BE2C (cell line): Measurements from ENCODE around the gene HBB.

Experiments
- DNase-seq: peaks from one replicate; pipeline ENCODE4 v3.0.0-alpha.2; 2020
- H3K27me3 ChIP-seq: fragments of 250-450 bp; sonication (Bioruptor Pico); 2 replicates; pipeline ENCODE4 v1.5.1; 2020; ENCODE audit warnings: mild to moderate bottlenecking
- H3K36me3 ChIP-seq: fragments of 250-450 bp; sonication (Bioruptor Pico); 2 replicates; pipeline ENCODE4 v1.5.1; 2020; ENCODE audit warnings: mild to moderate bottlenecking
- H3K4me1 ChIP-seq: fragments of 250-450 bp; sonication (Bioruptor Pico); 2 replicates; pipeline ENCODE4 v1.5.1; 2020
- H3K4me3 ChIP-seq: 2 replicates; pipeline ENCODE4 v1.5.1; 2011; ENCODE audit warnings: low read depth, low read length
- H3K9me3 ChIP-seq: fragments of 250-450 bp; sonication (Bioruptor Pico); 2 replicates; pipeline ENCODE4 v1.5.1; 2020
- TF ChIP-seq, protein P1 (sequence below): IDR thresholded peaks from 2 replicates; pipeline ENCODE4 v1.5.1; 2012; ENCODE audit warnings: mild to moderate bottlenecking, low read depth, low read length

Gene HBB

DNA sequence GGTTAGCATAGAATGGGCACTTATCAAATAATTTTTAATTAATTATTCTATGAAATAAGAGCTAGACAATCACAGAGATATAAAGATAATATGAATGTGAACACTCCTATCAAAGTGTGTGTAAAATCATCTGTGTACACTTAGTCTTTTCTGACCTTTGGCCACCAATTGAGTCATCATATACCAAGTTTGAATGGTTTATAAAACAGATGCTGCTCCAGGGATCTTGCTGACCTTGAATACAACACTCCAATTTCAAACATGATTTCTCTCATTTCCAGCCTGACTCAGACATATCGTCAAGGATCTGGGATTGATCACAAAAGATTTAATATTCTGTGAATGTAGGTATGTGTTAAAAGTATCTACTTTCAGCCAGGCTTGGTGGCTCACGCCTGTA, 23.5 kb downstream of the HBB start:
- DNase-seq = no peak
- Histone ChIP-seq H3K4me1 (no peaks in the 10 kb centered on the region), H3K4me3 (no peak overlapping the region), H3K9me3 (no peaks in the 10 kb centered on the region), H3K27me3 (no peaks in the 10 kb centered on the region), H3K36me3 (no peaks in the 10 kb centered on the region)
- TF ChIP-seq, protein P1, sequence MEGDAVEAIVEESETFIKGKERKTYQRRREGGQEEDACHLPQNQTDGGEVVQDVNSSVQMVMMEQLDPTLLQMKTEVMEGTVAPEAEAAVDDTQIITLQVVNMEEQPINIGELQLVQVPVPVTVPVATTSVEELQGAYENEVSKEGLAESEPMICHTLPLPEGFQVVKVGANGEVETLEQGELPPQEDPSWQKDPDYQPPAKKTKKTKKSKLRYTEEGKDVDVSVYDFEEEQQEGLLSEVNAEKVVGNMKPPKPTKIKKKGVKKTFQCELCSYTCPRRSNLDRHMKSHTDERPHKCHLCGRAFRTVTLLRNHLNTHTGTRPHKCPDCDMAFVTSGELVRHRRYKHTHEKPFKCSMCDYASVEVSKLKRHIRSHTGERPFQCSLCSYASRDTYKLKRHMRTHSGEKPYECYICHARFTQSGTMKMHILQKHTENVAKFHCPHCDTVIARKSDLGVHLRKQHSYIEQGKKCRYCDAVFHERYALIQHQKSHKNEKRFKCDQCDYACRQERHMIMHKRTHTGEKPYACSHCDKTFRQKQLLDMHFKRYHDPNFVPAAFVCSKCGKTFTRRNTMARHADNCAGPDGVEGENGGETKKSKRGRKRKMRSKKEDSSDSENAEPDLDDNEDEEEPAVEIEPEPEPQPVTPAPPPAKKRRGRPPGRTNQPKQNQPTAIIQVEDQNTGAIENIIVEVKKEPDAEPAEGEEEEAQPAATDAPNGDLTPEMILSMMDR = no peak

DNA sequence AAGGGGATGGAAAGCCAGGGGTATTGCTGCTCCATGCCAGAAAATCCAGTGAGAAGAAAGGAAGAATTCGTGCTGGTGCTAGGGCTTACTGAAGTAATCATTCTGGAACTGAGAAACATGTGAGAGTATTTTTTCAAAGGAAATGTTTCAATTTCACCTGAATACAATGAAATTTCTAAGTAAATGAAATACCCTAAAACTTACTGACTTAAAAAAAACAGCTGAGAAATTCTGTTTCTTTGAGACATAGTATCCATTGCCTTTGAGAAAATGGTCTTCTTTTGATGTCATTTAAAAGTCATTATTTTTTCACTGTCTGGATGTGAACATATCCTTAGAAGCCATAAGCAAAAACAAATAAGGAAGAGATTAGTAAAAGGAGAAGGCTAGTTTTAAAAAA, 26.3 kb downstream of the HBB start, which contains the start of gene OR51V1:
Gene OR51V1, minus strand, starts transcription at position 101 of the 400 bp plus-strand sequence. Its CDS starts 0 bp downstream, at position 101.
- H3K4me3 ChIP-seq = no peak within 1 kb of the TSS
- H3K4me1 ChIP-seq = no peaks in the 10 kb centered on the region

DNA sequence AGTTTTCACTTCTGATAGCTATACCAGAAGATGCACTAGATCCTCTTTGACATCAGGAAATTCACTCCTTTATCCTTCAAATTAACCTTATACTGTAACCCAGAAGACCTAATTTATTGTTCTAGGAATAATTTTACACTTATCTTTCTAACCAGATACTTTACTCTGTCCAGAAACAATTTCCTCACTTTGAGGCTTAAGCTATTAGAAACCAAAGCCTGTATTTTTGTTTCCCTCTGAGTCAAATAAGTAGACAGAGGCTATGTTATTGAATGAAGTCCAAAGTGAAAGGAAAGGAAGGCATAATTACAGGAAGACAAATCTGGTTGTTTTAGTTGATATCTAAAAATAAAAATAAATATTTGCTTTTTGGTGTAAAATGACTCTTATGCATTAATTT, 28.6 kb downstream of the HBB start:
- no peak overlapping the region for H3K4me3 ChIP-seq
- no peaks in the 10 kb centered on the region for H3K4me1 ChIP-seq
- H3K9me3 ChIP-seq = no peaks in the 10 kb centered on the region
- no peaks in the 10 kb centered on the region for H3K27me3 ChIP-seq
- no peaks in the 10 kb centered on the region for H3K36me3 ChIP-seq
- TF ChIP-seq, protein P1 = no peak
- no peak for DNase-seq

More for the DNA sequence above, 26.3 kb downstream of the HBB start, which contains the start of gene OR51V1:
- TF ChIP-seq, protein P1 = no peak
- H3K27me3 ChIP-seq = no peaks in the 10 kb centered on the region
- H3K9me3 ChIP-seq = no peaks in the 10 kb centered on the region
- DNase-seq = no peak
- no peaks in the 10 kb centered on the region for H3K36me3 ChIP-seq

DNA sequence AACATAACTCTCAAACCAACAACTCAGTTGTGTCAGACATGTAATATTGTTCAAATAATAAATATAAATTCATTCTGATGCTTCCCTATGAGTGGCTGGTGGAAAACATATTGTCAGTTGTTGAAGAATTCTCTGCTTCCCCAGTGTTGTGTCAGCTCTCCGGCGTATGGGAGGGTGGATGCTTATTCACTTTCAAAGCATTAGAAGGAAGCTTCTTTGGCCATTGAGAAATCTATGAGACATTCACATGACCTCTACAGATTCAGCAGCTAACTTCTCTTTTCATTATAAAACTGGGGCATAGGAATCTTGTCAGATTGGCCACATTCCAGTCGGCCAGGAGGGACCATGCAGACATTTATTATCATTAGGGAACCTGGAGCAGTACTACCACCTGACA, 29.3 kb downstream of the HBB start:
- Histone ChIP-seq H3K4me1 (no peaks in the 10 kb centered on the region), H3K4me3 (no peak overlapping the region), H3K9me3 (no peaks in the 10 kb centered on the region), H3K27me3 (no peaks in the 10 kb centered on the region), H3K36me3 (no peaks in the 10 kb centered on the region)
- DNase-seq = no peak
- TF ChIP-seq, protein P1 = no peak

DNA sequence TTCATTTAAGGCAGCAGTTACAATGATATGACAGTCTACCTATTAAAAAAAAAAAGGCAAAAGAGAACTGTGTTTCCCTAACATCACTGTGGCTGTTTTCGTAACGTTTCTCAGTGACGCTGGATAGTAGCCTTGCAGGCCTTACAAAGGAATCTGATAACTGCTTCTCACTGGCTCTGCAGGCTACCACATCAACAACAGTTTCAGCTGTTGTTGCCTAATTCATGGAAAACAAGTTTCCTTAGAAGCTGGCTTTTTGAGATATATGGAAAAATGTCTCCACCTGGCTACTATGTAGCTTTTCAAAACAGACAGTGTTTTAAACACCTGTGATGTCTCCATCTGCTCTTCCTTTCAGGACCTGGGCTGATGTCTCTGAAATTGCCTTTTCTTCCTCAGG, 30.1 kb downstream of the HBB start:
- Histone ChIP-seq H3K9me3 (no peaks in the 10 kb centered on the region), H3K4me1 (no peaks in the 10 kb centered on the region), H3K36me3 (no peaks in the 10 kb centered on the region), H3K27me3 (no peaks in the 10 kb centered on the region), H3K4me3 (no peak overlapping the region)
- no peak for DNase-seq
- TF ChIP-seq, protein P1 = no peak

DNA sequence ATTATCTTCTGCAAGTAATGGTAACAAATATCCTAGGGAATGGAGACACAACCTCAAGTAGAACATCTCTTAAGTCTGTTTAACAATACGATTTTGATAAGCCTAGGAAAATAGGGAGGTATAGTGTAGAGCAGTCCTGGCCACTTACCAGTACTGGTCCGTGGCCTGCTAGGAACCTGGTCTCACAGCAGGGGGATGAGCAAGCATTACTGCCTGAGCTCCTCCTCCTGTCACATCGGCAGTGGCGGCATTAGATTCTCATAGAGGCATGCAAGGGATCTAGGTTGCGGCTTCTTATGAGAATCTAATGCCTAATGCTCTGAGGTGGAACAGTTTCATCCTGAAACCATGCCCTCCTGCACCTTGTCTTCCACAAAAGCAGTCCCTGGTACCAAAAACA, 30.8 kb downstream of the HBB start:
- Histone ChIP-seq H3K36me3 (no peaks in the 10 kb centered on the region), H3K4me1 (no peaks in the 10 kb centered on the region), H3K27me3 (no peaks in the 10 kb centered on the region), H3K4me3 (no peak overlapping the region), H3K9me3 (no peaks in the 10 kb centered on the region)
- TF ChIP-seq, protein P1 = no peak
- DNase-seq = no peak
